ENCODE data around the gene GPR12.

DNA sequence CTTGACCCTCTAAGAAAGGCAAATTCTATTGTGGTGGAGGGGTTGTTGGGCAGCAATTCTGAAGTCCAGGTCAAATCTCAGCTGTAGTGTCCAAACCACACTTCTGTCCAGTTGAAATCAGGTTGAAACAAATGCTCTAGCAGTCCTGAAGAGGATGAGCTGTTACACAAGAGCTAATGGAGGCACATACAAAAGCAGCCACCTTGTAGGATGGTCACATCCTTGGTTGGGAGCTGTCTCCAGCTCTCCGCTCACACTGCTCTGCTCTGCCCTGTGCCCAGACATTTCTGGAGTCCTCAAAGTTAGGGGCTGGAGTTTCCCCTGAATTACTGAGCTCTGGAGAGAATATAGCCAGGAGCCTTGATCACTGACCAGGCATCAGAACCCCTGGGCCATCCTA lies 47.2 kb downstream of the GPR12 start:
- no peak for TF ChIP-seq POLR2A (IDR thresholded peaks at IDR 0.05)
- no peak for TF ChIP-seq POLR2AphosphoS5 (IDR thresholded peaks at IDR 0.05)

All from sigmoid colon (tissue), 4 donors.